ENCODE measurements around the gene MYT1. TPM values are rescaled to one million over a fixed set of nuclear protein-coding genes. Genes with fewer than 3 reads are reported as not detected.

The MYT1 gene
- total RNA-seq, 4 donors from 2014 or later = 0.34 TPM; not detected in 3

DNA sequence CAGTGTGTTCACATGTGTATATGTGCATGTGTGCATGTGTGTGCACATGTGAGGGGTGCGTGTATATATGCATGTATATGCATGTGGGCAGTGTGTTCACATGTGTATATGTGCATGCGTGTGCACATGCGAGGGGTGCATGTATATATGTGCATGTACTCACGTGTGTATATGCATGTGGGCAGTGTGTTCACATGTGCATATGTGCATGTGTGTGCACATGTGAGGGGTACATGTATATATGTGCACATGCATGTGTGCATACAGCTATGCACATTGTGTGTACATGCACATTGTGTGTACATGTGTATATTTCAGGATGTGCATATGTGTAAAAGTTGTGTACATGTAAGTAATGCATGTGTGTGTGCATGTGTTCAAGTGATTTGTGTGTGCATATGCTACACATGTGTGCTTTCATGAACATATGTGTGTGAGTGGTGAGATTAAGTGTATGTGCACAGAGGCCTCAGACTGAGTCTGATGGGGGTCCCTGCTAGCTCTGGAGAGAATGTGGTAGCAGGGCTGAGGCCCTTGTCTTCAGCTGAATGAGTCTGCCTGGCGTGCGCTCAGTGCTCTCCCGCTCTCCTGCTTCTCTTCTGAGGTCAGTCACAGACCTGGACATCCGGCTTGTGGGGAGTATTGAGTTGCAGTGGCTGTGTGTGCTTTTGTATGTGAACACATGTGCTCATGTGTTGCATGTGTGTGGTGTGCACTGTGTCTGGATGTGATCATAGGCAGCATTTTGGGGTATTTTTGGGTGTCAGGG, 19.9 kb upstream of the MYT1 start:
- H3K9me3 ChIP-seq = peaks cover 5% of the 10 kb centered on the region
- H3K36me3 ChIP-seq = no peaks in the 10 kb centered on the region
- no peak overlapping the region for H3K27ac ChIP-seq
- peak; percentile 18 to 30 for DNase-seq (ENCODE audit: low spot score in 2 of 2)
- WGBS = 87% methylated on average over 6 of the region's 8 CpGs
- H3K27me3 ChIP-seq = peaks cover 51% of the 10 kb centered on the region
- TF ChIP-seq EP300 (IDR thresholded peaks at IDR 0.05) (no peak), POLR2AphosphoS5 (IDR thresholded peaks at IDR 0.05) (no peak), POLR2A (IDR thresholded peaks at IDR 0.05) (no peak)
- TF ChIP-seq, protein P1, sequence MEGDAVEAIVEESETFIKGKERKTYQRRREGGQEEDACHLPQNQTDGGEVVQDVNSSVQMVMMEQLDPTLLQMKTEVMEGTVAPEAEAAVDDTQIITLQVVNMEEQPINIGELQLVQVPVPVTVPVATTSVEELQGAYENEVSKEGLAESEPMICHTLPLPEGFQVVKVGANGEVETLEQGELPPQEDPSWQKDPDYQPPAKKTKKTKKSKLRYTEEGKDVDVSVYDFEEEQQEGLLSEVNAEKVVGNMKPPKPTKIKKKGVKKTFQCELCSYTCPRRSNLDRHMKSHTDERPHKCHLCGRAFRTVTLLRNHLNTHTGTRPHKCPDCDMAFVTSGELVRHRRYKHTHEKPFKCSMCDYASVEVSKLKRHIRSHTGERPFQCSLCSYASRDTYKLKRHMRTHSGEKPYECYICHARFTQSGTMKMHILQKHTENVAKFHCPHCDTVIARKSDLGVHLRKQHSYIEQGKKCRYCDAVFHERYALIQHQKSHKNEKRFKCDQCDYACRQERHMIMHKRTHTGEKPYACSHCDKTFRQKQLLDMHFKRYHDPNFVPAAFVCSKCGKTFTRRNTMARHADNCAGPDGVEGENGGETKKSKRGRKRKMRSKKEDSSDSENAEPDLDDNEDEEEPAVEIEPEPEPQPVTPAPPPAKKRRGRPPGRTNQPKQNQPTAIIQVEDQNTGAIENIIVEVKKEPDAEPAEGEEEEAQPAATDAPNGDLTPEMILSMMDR (IDR thresholded peaks at IDR 0.05) = no peak
- no peaks in the 10 kb centered on the region for H3K4me1 ChIP-seq
- H3K4me3 ChIP-seq = no peak overlapping the region

DNA sequence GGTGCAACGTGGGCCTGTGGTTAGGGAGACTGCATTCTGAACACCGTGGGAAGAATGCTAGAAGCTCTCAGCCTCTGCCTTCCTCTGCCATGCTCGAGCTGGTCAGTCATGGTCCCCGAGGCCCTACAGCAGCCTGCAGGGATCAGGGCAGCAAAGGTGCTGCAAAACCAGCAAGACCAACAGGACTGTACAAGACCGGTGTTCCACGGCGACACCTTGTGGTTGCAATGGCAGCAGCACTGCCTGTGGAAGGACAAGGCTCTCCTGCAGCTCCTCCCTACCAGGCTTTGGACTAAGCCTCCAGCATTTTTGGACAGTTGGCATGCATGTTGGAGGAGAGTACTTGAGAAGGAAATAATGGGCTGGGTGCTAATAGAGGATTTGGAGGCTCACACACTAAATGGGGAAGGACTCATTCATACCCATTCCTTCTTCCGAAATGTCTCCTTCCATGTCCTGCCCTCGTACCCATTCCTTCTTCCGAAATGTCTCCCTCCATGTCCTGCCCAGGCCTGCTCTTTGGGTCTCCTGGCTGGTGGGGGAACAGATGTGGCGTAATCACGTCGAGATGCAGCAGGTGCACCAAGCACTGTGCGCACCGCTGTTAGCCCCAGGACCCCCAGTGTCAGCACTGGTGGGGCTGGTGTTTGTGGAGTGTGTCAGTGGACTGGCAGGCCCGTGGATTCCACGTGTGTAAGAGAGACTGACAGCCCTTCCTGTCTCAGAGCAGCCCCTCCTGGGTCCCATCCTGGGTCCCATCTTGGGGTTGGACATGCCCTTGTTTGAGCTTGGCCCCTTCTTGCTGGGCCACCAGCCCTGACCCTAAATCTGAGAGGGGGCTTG, 18.6 kb upstream of the MYT1 start:
- H3K4me3 ChIP-seq = no peak overlapping the region
- peaks cover 5% of the 10 kb centered on the region for H3K9me3 ChIP-seq
- 98% methylated on average over 6 of the region's 17 CpGs for WGBS
- no peaks in the 10 kb centered on the region for H3K36me3 ChIP-seq
- no peak overlapping the region for H3K27ac ChIP-seq
- no peak for TF ChIP-seq POLR2AphosphoS5 (IDR thresholded peaks at IDR 0.05)
- TF ChIP-seq EP300 (IDR thresholded peaks at IDR 0.05) = no peak
- TF ChIP-seq, protein P1 (IDR thresholded peaks at IDR 0.05) = no peak
- TF ChIP-seq POLR2A (IDR thresholded peaks at IDR 0.05) = no peak
- peaks cover 47% of the 10 kb centered on the region for H3K27me3 ChIP-seq
- H3K4me1 ChIP-seq = no peaks in the 10 kb centered on the region
- peak; percentile 32 to 50 for DNase-seq (ENCODE audit: low spot score in 2 of 2)

DNA sequence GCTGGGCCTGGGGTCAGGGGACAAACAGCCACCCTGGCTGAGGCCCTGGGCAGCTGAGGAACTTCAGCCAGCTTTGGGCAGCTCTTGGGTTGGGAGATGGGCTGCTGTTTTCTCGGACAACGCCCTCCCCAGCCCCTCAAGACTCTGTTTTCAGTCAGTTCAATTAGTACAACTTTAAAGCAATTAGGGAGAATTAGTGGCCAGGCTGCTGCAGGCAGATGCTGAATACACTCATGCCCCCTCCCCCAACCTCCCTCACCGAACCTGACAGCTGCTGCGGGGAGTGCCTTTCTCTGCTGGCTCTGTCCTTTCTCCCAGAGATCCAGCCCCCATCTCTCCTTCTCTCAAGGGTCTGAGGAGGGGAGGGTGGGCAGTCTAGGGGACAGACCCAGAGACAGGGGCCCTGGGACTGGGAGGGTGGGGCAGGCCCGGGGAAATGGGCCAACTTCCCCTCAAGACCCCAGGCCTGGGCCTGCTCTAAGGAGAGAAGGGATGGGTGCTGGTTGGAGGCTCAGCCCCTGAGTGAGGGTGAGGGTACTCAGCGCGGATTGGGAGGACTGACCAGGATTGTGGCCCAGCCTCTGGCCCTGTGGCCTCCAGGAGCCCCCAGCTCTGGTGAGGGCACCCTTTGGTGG, 17.8 kb upstream of the MYT1 start:
- WGBS = 77% methylated on average over 5 of the region's 7 CpGs
- Histone ChIP-seq H3K4me3 (no peak overlapping the region), H3K27me3 (peaks cover 42% of the 10 kb centered on the region), H3K9me3 (peaks cover 5% of the 10 kb centered on the region), H3K36me3 (no peaks in the 10 kb centered on the region), H3K27ac (no peak overlapping the region), H3K4me1 (no peaks in the 10 kb centered on the region)
- DNase-seq (ENCODE audit: low spot score in 2 of 2) = peak in 1 of 2 donors; percentile 31
- TF ChIP-seq POLR2A (IDR thresholded peaks at IDR 0.05) = no peak
- no peak for TF ChIP-seq EP300 (IDR thresholded peaks at IDR 0.05)
- TF ChIP-seq POLR2AphosphoS5 (IDR thresholded peaks at IDR 0.05) = no peak
- TF ChIP-seq, protein P1 (IDR thresholded peaks at IDR 0.05) = no peak

DNA sequence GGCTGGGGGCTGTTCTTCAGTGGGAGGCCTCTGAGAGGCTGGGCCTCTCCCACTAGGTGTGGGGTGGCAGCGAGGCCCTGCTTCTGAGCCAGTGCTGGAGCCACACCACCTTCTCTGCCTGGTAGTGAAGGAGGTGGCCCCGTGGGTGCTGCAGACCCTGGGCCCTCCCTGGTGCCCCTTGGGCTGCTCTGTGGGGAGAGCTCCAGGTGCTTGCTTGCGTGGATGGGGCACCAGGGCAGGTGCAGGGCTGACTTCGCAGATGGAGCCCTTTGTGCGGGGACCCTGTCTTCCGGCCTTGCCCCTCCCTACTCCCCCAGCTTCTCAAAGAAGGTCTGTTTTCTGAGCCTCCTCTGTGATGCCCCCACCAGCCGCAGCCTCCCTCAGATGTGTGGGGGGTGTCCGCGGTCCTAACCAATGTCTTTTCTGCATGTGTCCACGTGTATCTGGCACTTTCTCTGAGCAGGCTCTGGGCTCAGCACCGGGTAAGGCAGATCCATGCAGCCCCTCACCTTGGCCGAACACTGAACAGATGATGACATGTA, 17.2 kb upstream of the MYT1 start:
- no peaks in the 10 kb centered on the region for H3K36me3 ChIP-seq
- H3K27me3 ChIP-seq = peaks cover 36% of the 10 kb centered on the region
- H3K9me3 ChIP-seq = peaks cover 5% of the 10 kb centered on the region
- TF ChIP-seq POLR2A (IDR thresholded peaks at IDR 0.05) (no peak), POLR2AphosphoS5 (IDR thresholded peaks at IDR 0.05) (no peak), EP300 (IDR thresholded peaks at IDR 0.05) (no peak)
- TF ChIP-seq, protein P1 (IDR thresholded peaks at IDR 0.05) = no peak
- H3K27ac ChIP-seq = no peak overlapping the region
- no peak overlapping the region for H3K4me3 ChIP-seq
- no peaks in the 10 kb centered on the region for H3K4me1 ChIP-seq
- WGBS = 78% methylated on average over 9 of the region's 12 CpGs
- DNase-seq (ENCODE audit: low spot score in 2 of 2) = peak; percentile 43 to 74
